Activated T-helper 1 cell treated with anti-CD3 and anti-CD28 coated beads, Interleukin-12 subunit alpha, Interleukin-12 subunit beta, Interleukin-2, Interleukin-4 antibody, amounts not matched to agents 30 ng/mL and 10 ng/mL and 1 ng/mL, durations not matched to agents 14 hours and 24 hours and 36 hours (primary cell): Measurements from ENCODE around the gene ABL2. TPM values are rescaled to one million over a fixed set of nuclear protein-coding genes. Genes with fewer than 3 reads are reported as not detected.
"Not testable (repeated sequence)": the region's sequence is repeated elsewhere in the genome, so short reads cannot be mapped to it uniquely, and the experiment has no call there.

Experiments used
- DNase-seq: peaks from one replicate; pipeline ENCODE4 v3.0.0; 2021; ENCODE audit warnings: low spot score
- H3K27ac Mint-ChIP-seq: one replicate; pipeline ENCODE4 v1.8.0; 2021; ENCODE audit warnings: mild to moderate bottlenecking, mixed read lengths
- H3K27me3 Mint-ChIP-seq: one replicate; pipeline ENCODE4 v1.8.0; 2022; ENCODE audit warnings: mild to moderate bottlenecking, moderate library complexity, mixed read lengths; ENCODE audit not compliant: insufficient read depth
- H3K36me3 Mint-ChIP-seq: one replicate; pipeline ENCODE4 v1.8.0; 2021; ENCODE audit warnings: low read depth, mixed read lengths
- H3K4me1 Mint-ChIP-seq: one replicate; pipeline ENCODE4 v1.8.0; 2021; ENCODE audit warnings: low read depth, mixed read lengths
- H3K4me3 Mint-ChIP-seq: one replicate; pipeline ENCODE4 v1.8.0; 2021; ENCODE audit warnings: mild to moderate bottlenecking, moderate library complexity, mixed read lengths
- H3K9me3 Mint-ChIP-seq: one replicate; pipeline ENCODE4 v1.8.0; 2021; ENCODE audit warnings: mixed read lengths
- intact Hi-C: fragments of 100-400 bp; cut with micrococcal nuclease; formaldehyde crosslinking; loops from one replicate; pipeline ENCODE4 v1.15.1; 2024
- total RNA-seq: library from RNA; stranded (reverse); gene quantifications from 2 replicates; pipeline ENCODE4 v1.2.3, GENCODE V29; 2022

ABL2 gene
- total RNA-seq, 1 donor from 2014 or later: 9.5 TPM

- Mint-ChIP-seq H3K4me3 (no peak overlapping the region), H3K27ac (no peak overlapping the region), H3K4me1 (peaks cover 16% of the 10 kb centered on the region), H3K9me3 (no peaks in the 10 kb centered on the region), H3K36me3 (peaks cover 2% of the 10 kb centered on the region), H3K27me3 (no peaks in the 10 kb centered on the region)
- no peak for DNase-seq
- intact Hi-C loops: no loop called here
Measured at GRCh38 chr1:179205284-179205683, 24.2 kb downstream of the ABL2 start.

GRCh38 chr1:179202161-179202560 lies 27.3 kb downstream of the ABL2 start:
- Mint-ChIP-seq H3K4me1 (peaks cover 16% of the 10 kb centered on the region), H3K36me3 (peaks cover 4% of the 10 kb centered on the region), H3K27me3 (no peaks in the 10 kb centered on the region), H3K27ac (no peak overlapping the region), H3K9me3 (no peaks in the 10 kb centered on the region), H3K4me3 (no peak overlapping the region)
- intact Hi-C loops: no loop called here
- no peak for DNase-seq

GRCh38 chr1:179200586-179200985 lies 28.9 kb downstream of the ABL2 start:
- Mint-ChIP-seq H3K36me3 (peaks cover 6% of the 10 kb centered on the region), H3K9me3 (no peaks in the 10 kb centered on the region)

GRCh38 chr1:179197690-179198297 lies 31.7 kb downstream of the ABL2 start:
- Mint-ChIP-seq H3K4me1 (peaks cover 9% of the 10 kb centered on the region), H3K27me3 (no peaks in the 10 kb centered on the region), H3K36me3 (peaks cover 6% of the 10 kb centered on the region), H3K9me3 (no peaks in the 10 kb centered on the region), H3K4me3 (no peak overlapping the region), H3K27ac (peak overlapping the region; percentile 26)
- no peak for DNase-seq
- intact Hi-C loops: no loop called here

More at GRCh38 chr1:179200586-179200985, 28.9 kb downstream of the ABL2 start:
- Mint-ChIP-seq H3K27me3 (no peaks in the 10 kb centered on the region), H3K27ac (no peak overlapping the region), H3K4me1 (peaks cover 16% of the 10 kb centered on the region), H3K4me3 (no peak overlapping the region)
- intact Hi-C loops: no loop called here
- DNase-seq: no peak

GRCh38 chr1:179195857-179196256 lies 33.6 kb downstream of the ABL2 start:
- H3K9me3 Mint-ChIP-seq, H3K27ac Mint-ChIP-seq, H3K27me3 Mint-ChIP-seq, H3K4me3 Mint-ChIP-seq, H3K4me1 Mint-ChIP-seq, H3K36me3 Mint-ChIP-seq, DNase-seq: not testable (repeated sequence)
- intact Hi-C loops: loop anchor here (2.0 kb wide), 1 partner anchor 173 kb away; no protein-coding TSS in a partner anchor

- Mint-ChIP-seq H3K27me3 (no peaks in the 10 kb centered on the region), H3K27ac (no peak overlapping the region), H3K4me1 (peaks cover 7% of the 10 kb centered on the region), H3K36me3 (peaks cover 4% of the 10 kb centered on the region), H3K9me3 (no peaks in the 10 kb centered on the region), H3K4me3 (no peak overlapping the region)
- DNase-seq: no peak
- intact Hi-C loops: loop anchor here (2.0 kb wide), 1 partner anchor 173 kb away; no protein-coding TSS in a partner anchor
Measured at GRCh38 chr1:179195376-179195775, 34.1 kb downstream of the ABL2 start.

GRCh38 chr1:179194068-179194537 lies 35.4 kb downstream of the ABL2 start:
- Mint-ChIP-seq H3K27me3 (no peaks in the 10 kb centered on the region), H3K4me3 (no peak overlapping the region), H3K4me1 (peaks cover 11% of the 10 kb centered on the region), H3K9me3 (no peaks in the 10 kb centered on the region), H3K27ac (no peak overlapping the region), H3K36me3 (peaks cover 2% of the 10 kb centered on the region)
- no peak for DNase-seq
- intact Hi-C loops: loop anchor here (1.0 to 5.0 kb wide), 4 partner anchors 73 to 422 kb away; no protein-coding TSS in a partner anchor

- Mint-ChIP-seq H3K27ac (peak overlapping the region; percentile 44), H3K9me3 (no peaks in the 10 kb centered on the region), H3K4me3 (no peak overlapping the region), H3K36me3 (peaks cover 2% of the 10 kb centered on the region), H3K4me1 (peaks cover 18% of the 10 kb centered on the region), H3K27me3 (no peaks in the 10 kb centered on the region)
- DNase-seq: no peak
- intact Hi-C loops: loop anchor here (5.0 kb wide), 1 partner anchor 419 kb away; no protein-coding TSS in a partner anchor
Measured at GRCh38 chr1:179190861-179191260, 38.6 kb downstream of the ABL2 start.

GRCh38 chr1:179187735-179188471 lies 41.6 kb downstream of the ABL2 start:
- H3K27me3 Mint-ChIP-seq: no peaks in the 10 kb centered on the region
- H3K27ac Mint-ChIP-seq: no peak overlapping the region
- no peak for DNase-seq
- intact Hi-C loops: no loop called here
- H3K9me3 Mint-ChIP-seq: no peaks in the 10 kb centered on the region
- no peak overlapping the region for H3K4me3 Mint-ChIP-seq
- H3K36me3 Mint-ChIP-seq: peaks cover 2% of the 10 kb centered on the region
- H3K4me1 Mint-ChIP-seq: peaks cover 18% of the 10 kb centered on the region

- no peaks in the 10 kb centered on the region for H3K27me3 Mint-ChIP-seq
- H3K9me3 Mint-ChIP-seq: no peaks in the 10 kb centered on the region
- H3K36me3 Mint-ChIP-seq: peaks cover 2% of the 10 kb centered on the region
- H3K27ac Mint-ChIP-seq: no peak overlapping the region
- H3K4me1 Mint-ChIP-seq: peaks cover 18% of the 10 kb centered on the region
- intact Hi-C loops: no loop called here
- DNase-seq: no peak
- H3K4me3 Mint-ChIP-seq: no peak overlapping the region
Measured at GRCh38 chr1:179187043-179187442, 42.4 kb downstream of the ABL2 start.

- intact Hi-C loops: no loop called here
- H3K9me3 Mint-ChIP-seq: no peaks in the 10 kb centered on the region
- H3K36me3 Mint-ChIP-seq: peaks cover 3% of the 10 kb centered on the region
- H3K27ac Mint-ChIP-seq: no peak overlapping the region
- H3K27me3 Mint-ChIP-seq: no peaks in the 10 kb centered on the region
- H3K4me1 Mint-ChIP-seq: peaks cover 7% of the 10 kb centered on the region
- DNase-seq: no peak
- no peak overlapping the region for H3K4me3 Mint-ChIP-seq
Measured at GRCh38 chr1:179184403-179184802, 45.1 kb downstream of the ABL2 start.

- intact Hi-C loops: no loop called here
- no peaks in the 10 kb centered on the region for H3K27me3 Mint-ChIP-seq
- peak overlapping the region; percentile 10 for H3K27ac Mint-ChIP-seq
- peaks cover 3% of the 10 kb centered on the region for H3K36me3 Mint-ChIP-seq
- H3K4me1 Mint-ChIP-seq: peaks cover 7% of the 10 kb centered on the region
- H3K9me3 Mint-ChIP-seq: no peaks in the 10 kb centered on the region
- DNase-seq: no peak
- H3K4me3 Mint-ChIP-seq: no peak overlapping the region
Measured at GRCh38 chr1:179183857-179184256, 45.6 kb downstream of the ABL2 start.

GRCh38 chr1:179178950-179179349 lies 50.5 kb downstream of the ABL2 start:
- H3K4me1 Mint-ChIP-seq: no peaks in the 10 kb centered on the region
- H3K27ac Mint-ChIP-seq: no peak overlapping the region
- H3K4me3 Mint-ChIP-seq: no peak overlapping the region
- intact Hi-C loops: loop anchor here (10.0 kb wide), 1 partner anchor 56 kb away; no protein-coding TSS in a partner anchor
- no peaks in the 10 kb centered on the region for H3K9me3 Mint-ChIP-seq
- H3K36me3 Mint-ChIP-seq: peaks cover 1% of the 10 kb centered on the region
- DNase-seq: no peak
- no peaks in the 10 kb centered on the region for H3K27me3 Mint-ChIP-seq
